DMS79 treated with DMSO at 0.1 percent for 48 hours (cell line): ENCODE data around the gene TANGO6.
"Not testable (repeated sequence)": the region's sequence is repeated elsewhere in the genome, so short reads cannot be mapped to it uniquely, and the experiment has no call there.

Experiments used
- DNase-seq: peaks from one replicate; lab custom pipeline; 2025; lab: John Stamatoyannopoulos, UW

Gene TANGO6

GRCh38 chr16:69118468-69118867 is 275.1 kb downstream of the TANGO6 start:
- no peak for DNase-seq

- DNase-seq = no peak
These were observed 275.7 kb downstream of the TANGO6 start for GRCh38 chr16:69118994-69119393.

- no peak for DNase-seq
These were observed 276.2 kb downstream of the TANGO6 start for GRCh38 chr16:69119536-69119935.

GRCh38 chr16:69120096-69120664 is 276.8 kb downstream of the TANGO6 start:
- DNase-seq = no peak

GRCh38 chr16:69123910-69124309 is 280.6 kb downstream of the TANGO6 start:
- DNase-seq = peak; percentile 32

- DNase-seq = not testable (repeated sequence)
These were observed 281.1 kb downstream of the TANGO6 start for GRCh38 chr16:69124406-69124805.

GRCh38 chr16:69124961-69125360 is 281.6 kb downstream of the TANGO6 start:
- not testable (repeated sequence) for DNase-seq

GRCh38 chr16:69126221-69126620 is 282.9 kb downstream of the TANGO6 start:
- no peak for DNase-seq

- DNase-seq = not testable (repeated sequence)
These were observed 283.5 kb downstream of the TANGO6 start for GRCh38 chr16:69126801-69127200.

GRCh38 chr16:69127966-69128510 is 284.7 kb downstream of the TANGO6 start:
- DNase-seq = no peak

- no peak for DNase-seq
These were observed 287.1 kb downstream of the TANGO6 start for GRCh38 chr16:69130461-69130860.

- DNase-seq = peak; percentile 21
These were observed 288.0 kb downstream of the TANGO6 start for GRCh38 chr16:69131167-69131838.

GRCh38 chr16:69131839-69132423 is 288.6 kb downstream of the TANGO6 start:
- DNase-seq = peak; percentile 14

GRCh38 chr16:69132424-69133252 is 289.3 kb downstream of the TANGO6 start, which contains the start of the genes CHTF8 and UTP4:
Gene CHTF8 (minus strand): TSS chr16:69132588. CDS start chr16:69121458, 11,130 bp downstream.
Gene UTP4 (plus strand): TSS chr16:69132649. CDS start chr16:69133460, 811 bp downstream.
- peak; percentile 5 for DNase-seq

GRCh38 chr16:69133373-69133954 is 290.1 kb downstream of the TANGO6 start:
- no peak for DNase-seq
